CD8-positive, alpha-beta memory T cell (primary cell): ENCODE data around the gene SCGB1A1. TPM values are rescaled to one million over a fixed set of nuclear protein-coding genes. Genes with fewer than 3 reads are reported as not detected.

ENCODE experiments used
- CTCF ChIA-PET: fragments of 350-600 bp; sonication (Branson Sonifier 250); formaldehyde crosslinking; loops from one replicate; lab custom pipeline; 2021; ENCODE audit warnings: antibody characterized with exemption; lab: Charles Lee
- POLR2A ChIA-PET: fragments of 350-600 bp; sonication (Branson Sonifier 250); formaldehyde crosslinking; loops from one replicate; lab custom pipeline; 2021; ENCODE audit warnings: antibody characterized with exemption; lab: Charles Lee
- DNase-seq, 5 donors: peaks; one replicate each; pipeline versions ENCODE4 v3.0.0 to v3.0.0-alpha.2; 2020 to 2022; ENCODE audit warnings: mixed read lengths in 1 of 5
- H3K27ac ChIP-seq: one replicate; pipeline ENCODE4 v1.7.0; 2013; ENCODE audit warnings: low read depth, mild to moderate bottlenecking, low read length, moderate library complexity
- H3K27me3 ChIP-seq: 2 replicates; pipeline ENCODE4 v1.7.0; 2013; ENCODE audit warnings: low read length, mild to moderate bottlenecking; ENCODE audit not compliant: insufficient read depth, poor library complexity, severe bottlenecking
- H3K36me3 ChIP-seq: 2 replicates; pipeline ENCODE4 v1.7.0; 2013; ENCODE audit warnings: mild to moderate bottlenecking, low read length, moderate library complexity; ENCODE audit not compliant: insufficient read depth
- H3K4me1 ChIP-seq: 2 replicates; pipeline ENCODE4 v1.7.0; 2013; ENCODE audit warnings: mild to moderate bottlenecking, low read length, moderate library complexity; ENCODE audit not compliant: insufficient read depth
- H3K4me3 ChIP-seq: 2 replicates; pipeline ENCODE4 v1.7.0; 2013; ENCODE audit warnings: mild to moderate bottlenecking, low read length
- H3K9me3 ChIP-seq: 2 replicates; pipeline ENCODE4 v1.7.0; 2013; ENCODE audit warnings: mild to moderate bottlenecking, low read length
- H3K27ac Mint-ChIP-seq, 8 donors: one replicate each; pipeline ENCODE4 v1.8.0; 2020 to 2021; ENCODE audit warnings: mixed read lengths in 8 of 8, mild to moderate bottlenecking in 6 of 8, inconsistent platforms in 3 of 8, moderate library complexity in 3 of 8
- H3K27me3 Mint-ChIP-seq, 2 donors: one replicate each; pipeline ENCODE4 v1.8.0; 2020 to 2021; ENCODE audit warnings: mixed read lengths in 2 of 2, mild to moderate bottlenecking in 1 of 2, moderate library complexity in 1 of 2
- H3K36me3 Mint-ChIP-seq, 3 donors: one replicate each; pipeline ENCODE4 v1.8.0; 2020 to 2021; ENCODE audit warnings: mixed read lengths in 3 of 3, inconsistent platforms in 1 of 3, mild to moderate bottlenecking in 1 of 3
- H3K4me1 Mint-ChIP-seq, 3 donors: one replicate each; pipeline ENCODE4 v1.8.0; 2020 to 2021; ENCODE audit warnings: mixed read lengths in 3 of 3, inconsistent platforms in 1 of 3, mild to moderate bottlenecking in 1 of 3
- H3K4me3 Mint-ChIP-seq, 7 donors: one replicate each; pipeline ENCODE4 v1.8.0; 2020 to 2021; ENCODE audit warnings: mixed read lengths in 7 of 7, mild to moderate bottlenecking in 6 of 7, moderate library complexity in 4 of 7, inconsistent platforms in 2 of 7
- H3K9me3 Mint-ChIP-seq, 5 donors: one replicate each; pipeline ENCODE4 v1.8.0; 2020 to 2022; ENCODE audit warnings: mixed read lengths in 5 of 5, mild to moderate bottlenecking in 3 of 5, moderate library complexity in 2 of 5, inconsistent platforms in 1 of 5
- polyA plus RNA-seq: library from polyadenylated mRNA; unstranded; fragments of 300-500 nt; fragmentation: Illumina TruSeq; gene quantifications from one replicate; pipeline ENCODE4 v1.2.3, GENCODE V29; 2021
- total RNA-seq, 2 experiments: library from RNA; stranded (reverse); gene quantifications; one replicate each; pipeline ENCODE4 v1.2.3, GENCODE V29; 2021

SCGB1A1 gene
- total and polyA plus RNA-seq, 3 experiments from 2014 or later, result not detected

GRCh38 chr11:62392506-62392905 is 26.3 kb upstream of the SCGB1A1 start:
- ChIA-PET POLR2A (interaction anchor here (0.6 kb wide), 1 partner anchor 165 kb away, joined by 3 read pairs; no protein-coding TSS in a partner anchor), CTCF (interaction anchor here (0.8 to 3.4 kb wide), 14 partner anchors 9 to 393 kb away, joined by 3 to 23 read pairs (median 5); partner anchors contain the start of genes AHNAK and ASRGL1)
- Mint-ChIP-seq H3K4me3 (no peak overlapping the region), H3K36me3 (no peaks in the 10 kb centered on the region), H3K9me3 (no peaks in the 10 kb centered on the region), H3K27ac (no peak overlapping the region), H3K27me3 (peaks cover 0 to 2% of the 10 kb centered on the region in 2 donors), H3K4me1 (peaks cover 8 to 15% (median 14%) of the 10 kb centered on the region in 3 donors)
- H3K36me3 ChIP-seq, result no peaks in the 10 kb centered on the region
- no peaks in the 10 kb centered on the region for H3K9me3 ChIP-seq
- H3K4me1 ChIP-seq, result peaks cover 4% of the 10 kb centered on the region
- no peak overlapping the region for H3K27ac ChIP-seq
- DNase-seq, result no peak
- no peak overlapping the region for H3K4me3 ChIP-seq
- H3K27me3 ChIP-seq, result no peaks in the 10 kb centered on the region

- Histone ChIP-seq H3K27me3 (no peaks in the 10 kb centered on the region), H3K27ac (no peak overlapping the region), H3K36me3 (no peaks in the 10 kb centered on the region), H3K4me3 (no peak overlapping the region), H3K4me1 (peaks cover 4% of the 10 kb centered on the region), H3K9me3 (no peaks in the 10 kb centered on the region)
- H3K36me3 Mint-ChIP-seq, result no peaks in the 10 kb centered on the region
- H3K27ac Mint-ChIP-seq, result peak overlapping the region in 5 of 8 donors; percentile 24 to 62 (median 47)
- ChIA-PET CTCF (interaction anchor here (0.6 to 3.4 kb wide), 18 partner anchors 10 to 393 kb away, joined by 3 to 23 read pairs (median 4); partner anchors contain the start of genes AHNAK and ASRGL1), POLR2A (no interaction called here)
- no peak overlapping the region for H3K4me3 Mint-ChIP-seq
- no peaks in the 10 kb centered on the region for H3K9me3 Mint-ChIP-seq
- peaks cover 7 to 12% (median 12%) of the 10 kb centered on the region in 3 donors for H3K4me1 Mint-ChIP-seq
- H3K27me3 Mint-ChIP-seq, result peaks cover 0 to 2% of the 10 kb centered on the region in 2 donors
- DNase-seq, result peak in 3 of 5 donors; percentile 21 to 59 (median 29)
Observed at GRCh38 chr11:62393061-62393611, 25.7 kb upstream of the SCGB1A1 start.

DNA sequence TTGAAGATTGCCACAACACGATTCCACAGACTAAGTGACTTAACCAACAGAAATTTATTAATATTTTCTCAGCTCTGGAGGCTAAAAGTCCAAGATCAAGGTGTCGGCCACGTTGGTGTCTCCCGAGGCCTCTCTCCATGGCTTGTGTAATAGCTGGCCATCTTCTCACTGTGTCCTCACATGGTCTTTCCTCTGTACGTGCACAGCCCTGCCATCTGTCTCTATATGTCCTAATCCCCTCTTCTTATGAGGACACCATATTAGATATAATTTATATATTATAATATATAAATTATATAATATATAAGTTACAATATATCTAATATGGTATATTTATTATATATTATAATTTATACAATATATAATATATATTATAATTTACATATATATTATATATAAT is 25.1 kb upstream of the SCGB1A1 start:
- CTCF ChIA-PET, result interaction anchor here (0.8 to 3.4 kb wide), 18 partner anchors 9 to 469 kb away, joined by 3 to 37 read pairs (median 6); partner anchors contain the start of genes AHNAK and ASRGL1
- POLR2A ChIA-PET, result no interaction called here

GRCh38 chr11:62394825-62395538 is 23.9 kb upstream of the SCGB1A1 start:
- no peaks in the 10 kb centered on the region for H3K36me3 Mint-ChIP-seq
- peaks cover 0 to 2% of the 10 kb centered on the region in 2 donors for H3K27me3 Mint-ChIP-seq
- H3K4me3 Mint-ChIP-seq, result no peak overlapping the region
- H3K4me1 Mint-ChIP-seq, result peaks cover 10 to 20% (median 16%) of the 10 kb centered on the region in 3 donors
- Histone ChIP-seq H3K27ac (no peak overlapping the region), H3K4me1 (peaks cover 19% of the 10 kb centered on the region), H3K9me3 (no peaks in the 10 kb centered on the region), H3K27me3 (no peaks in the 10 kb centered on the region), H3K36me3 (no peaks in the 10 kb centered on the region), H3K4me3 (no peak overlapping the region)
- POLR2A ChIA-PET, result interaction anchor here (0.6 to 0.7 kb wide), 2 partner anchors 66 to 67 kb away, joined by 4 to 7 read pairs; no protein-coding TSS in a partner anchor
- DNase-seq, result peak; percentile 22 to 62 (median 52)
- CTCF ChIA-PET, result interaction anchor here (0.6 to 3.4 kb wide), 28 partner anchors 8 to 468 kb away, joined by 3 to 37 read pairs (median 4); partner anchors contain the start of genes ASRGL1 and TMEM179B
- no peaks in the 10 kb centered on the region for H3K9me3 Mint-ChIP-seq
- H3K27ac Mint-ChIP-seq, result no peak overlapping the region

More for the DNA sequence above, 25.1 kb upstream of the SCGB1A1 start:
- Histone ChIP-seq H3K27me3 (no peaks in the 10 kb centered on the region), H3K27ac (no peak overlapping the region), H3K36me3 (no peaks in the 10 kb centered on the region), H3K4me3 (no peak overlapping the region), H3K4me1 (peaks cover 6% of the 10 kb centered on the region), H3K9me3 (no peaks in the 10 kb centered on the region)
- H3K4me3 Mint-ChIP-seq, result no peak overlapping the region
- no peak for DNase-seq
- peaks cover 7 to 12% (median 12%) of the 10 kb centered on the region in 3 donors for H3K4me1 Mint-ChIP-seq
- H3K9me3 Mint-ChIP-seq, result no peaks in the 10 kb centered on the region
- H3K27ac Mint-ChIP-seq, result no peak overlapping the region
- no peaks in the 10 kb centered on the region for H3K36me3 Mint-ChIP-seq
- peaks cover 0 to 2% of the 10 kb centered on the region in 2 donors for H3K27me3 Mint-ChIP-seq

DNA sequence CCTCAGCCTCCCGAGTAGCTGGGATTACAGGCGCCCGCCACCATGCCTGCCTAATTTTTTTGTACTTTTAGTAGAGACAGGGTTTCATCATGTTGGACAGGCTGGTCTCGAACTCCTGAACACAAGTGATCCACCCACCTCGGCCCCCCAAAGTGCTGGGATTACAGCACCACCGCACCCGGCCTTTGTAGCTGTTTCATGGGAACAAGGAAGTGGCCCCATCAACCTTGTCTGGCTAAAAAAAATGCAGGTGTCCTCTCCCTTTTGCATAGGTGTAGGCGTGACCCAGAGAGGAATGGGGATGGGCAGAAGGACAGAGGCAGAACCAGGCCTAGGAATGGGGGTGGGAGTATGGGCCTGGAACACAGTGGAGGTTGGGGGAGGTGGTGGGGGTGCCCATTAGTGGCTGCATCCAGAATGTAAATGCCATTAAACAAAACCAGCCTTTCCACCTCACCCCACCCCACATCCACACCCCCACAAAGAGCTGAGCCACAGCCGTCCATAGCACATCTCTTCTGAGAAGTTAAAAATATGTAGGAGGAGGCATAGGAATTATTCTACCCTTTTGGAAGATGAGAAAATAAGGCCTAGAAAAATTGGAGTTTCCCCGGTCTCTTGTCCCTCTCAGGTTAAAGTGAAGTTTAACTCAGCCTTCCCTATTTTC is 22.8 kb upstream of the SCGB1A1 start:
- H3K27me3 Mint-ChIP-seq, result peaks cover 0 to 2% of the 10 kb centered on the region in 2 donors
- peak in 1 of 5 donors; percentile 18 for DNase-seq
- no peaks in the 10 kb centered on the region for H3K9me3 ChIP-seq
- peak overlapping the region in 2 of 8 donors; percentile 36 to 38 for H3K27ac Mint-ChIP-seq
- ChIA-PET POLR2A (no interaction called here), CTCF (interaction anchor here (0.9 to 3.4 kb wide), 16 partner anchors 10 to 224 kb away, joined by 3 to 37 read pairs (median 6); partner anchors contain the start of gene ASRGL1)
- H3K27me3 ChIP-seq, result no peaks in the 10 kb centered on the region
- no peaks in the 10 kb centered on the region for H3K36me3 ChIP-seq
- H3K4me1 Mint-ChIP-seq, result peaks cover 11 to 27% (median 16%) of the 10 kb centered on the region in 3 donors
- H3K4me3 Mint-ChIP-seq, result no peak overlapping the region
- no peaks in the 10 kb centered on the region for H3K9me3 Mint-ChIP-seq
- no peaks in the 10 kb centered on the region for H3K36me3 Mint-ChIP-seq
- H3K4me1 ChIP-seq, result peaks cover 28% of the 10 kb centered on the region
- H3K27ac ChIP-seq, result peak overlapping the region; percentile 53
- no peak overlapping the region for H3K4me3 ChIP-seq

DNA sequence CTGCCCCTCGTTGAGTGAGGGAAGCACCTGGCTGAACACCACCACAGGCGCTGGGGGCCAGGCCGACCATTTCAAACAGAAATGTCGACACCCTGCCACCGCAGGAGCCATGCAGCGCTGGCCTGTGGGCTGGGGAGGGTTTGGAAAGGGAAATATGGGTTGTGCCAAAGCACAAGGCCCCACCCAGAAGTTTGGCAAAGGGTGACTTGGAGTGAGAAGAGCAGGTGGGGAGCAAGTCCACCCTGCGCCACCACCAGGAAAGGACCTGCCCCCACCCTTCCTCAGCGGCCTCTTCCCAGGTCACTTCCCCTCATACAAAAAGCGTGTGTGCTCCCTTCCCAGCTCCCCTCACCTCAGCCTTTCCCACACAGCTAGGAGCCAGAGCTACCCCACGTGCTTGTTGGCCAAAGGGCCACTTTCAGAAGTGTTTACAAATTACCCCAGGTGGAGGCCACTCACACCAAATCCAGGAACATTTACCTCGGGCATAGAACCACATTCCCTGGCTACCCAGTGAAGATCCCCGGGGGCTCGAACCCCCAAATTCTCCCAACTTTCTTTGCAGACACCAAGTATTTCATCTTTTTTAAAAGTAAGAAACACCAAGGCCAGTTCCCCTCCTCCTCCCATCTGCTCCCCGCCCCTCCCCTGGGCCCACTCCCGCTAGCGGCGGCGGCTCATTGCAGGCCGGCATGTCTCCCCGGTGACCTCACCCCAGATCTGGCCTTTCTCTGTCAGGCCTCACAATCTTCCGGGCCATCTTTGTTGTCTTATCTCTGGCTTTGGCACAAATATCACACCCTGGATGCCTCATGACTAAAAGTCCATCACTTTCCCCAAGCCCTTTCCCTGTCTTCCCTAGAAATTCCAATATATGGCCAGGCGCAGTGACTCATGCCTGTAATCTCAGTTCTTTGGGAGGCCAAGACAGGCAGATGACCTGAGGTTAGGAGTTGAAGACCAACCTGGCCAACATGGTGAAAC is 20.5 kb upstream of the SCGB1A1 start:
- Histone ChIP-seq H3K9me3 (no peaks in the 10 kb centered on the region), H3K4me1 (peaks cover 47% of the 10 kb centered on the region), H3K4me3 (no peak overlapping the region), H3K36me3 (no peaks in the 10 kb centered on the region), H3K27me3 (no peaks in the 10 kb centered on the region), H3K27ac (no peak overlapping the region)
- Mint-ChIP-seq H3K9me3 (no peaks in the 10 kb centered on the region), H3K4me3 (no peak overlapping the region), H3K27me3 (peaks cover 0 to 2% of the 10 kb centered on the region in 2 donors), H3K27ac (peak overlapping the region in 4 of 8 donors; percentile 23 to 56 (median 52)), H3K36me3 (no peaks in the 10 kb centered on the region), H3K4me1 (peaks cover 30 to 46% (median 31%) of the 10 kb centered on the region in 3 donors)
- ChIA-PET POLR2A (no interaction called here), CTCF (interaction anchor here (4.5 kb wide), 1 partner anchor 26 kb away, joined by 26 read pairs; no protein-coding TSS in a partner anchor)
- DNase-seq, result peak in 1 of 5 donors; percentile 27
